Activated T-cell treated with anti-CD3 and anti-CD28 coated beads for 24 hours (primary cell): ENCODE results near the gene IRF3.
"Not testable (repeated sequence)": the region's sequence is repeated elsewhere in the genome, so short reads cannot be mapped to it uniquely, and the experiment has no call there.

Source experiments
- DNase-seq: peaks from one replicate; pipeline ENCODE4 v3.0.0-alpha.2; 2020; ENCODE audit warnings: low read depth

Gene IRF3

GRCh38 chr19:49645995-49646394 is 19.7 kb downstream of the IRF3 start:
- no peak for DNase-seq

- no peak for DNase-seq
Observed at GRCh38 chr19:49645592-49645991, 20.1 kb downstream of the IRF3 start.

- DNase-seq: no peak
Observed at GRCh38 chr19:49643466-49643865, 22.2 kb downstream of the IRF3 start.

GRCh38 chr19:49642492-49643035 is 23.1 kb downstream of the IRF3 start:
- no peak for DNase-seq

GRCh38 chr19:49641688-49642491 is 23.8 kb downstream of the IRF3 start, which contains the start of gene SCAF1:
Gene SCAF1 (plus strand): TSS chr19:49642209. CDS start chr19:49645027, 2,818 bp downstream.
- peak; percentile 99 for DNase-seq

- peak; percentile 100 for DNase-seq
Observed at GRCh38 chr19:49640113-49640898, 25.4 kb downstream of the IRF3 start, which contains the start of gene RRAS. Gene RRAS (minus strand): TSS chr19:49640143. CDS start chr19:49640098, 45 bp downstream.

GRCh38 chr19:49639401-49640112 is 26.1 kb downstream of the IRF3 start:
- no peak for DNase-seq

GRCh38 chr19:49637821-49638738 is 27.6 kb downstream of the IRF3 start:
- DNase-seq: no peak

GRCh38 chr19:49636233-49636932 is 29.3 kb downstream of the IRF3 start:
- DNase-seq: no peak

GRCh38 chr19:49635530-49636232 is 30.0 kb downstream of the IRF3 start:
- DNase-seq: no peak

GRCh38 chr19:49633273-49633672 is 32.4 kb downstream of the IRF3 start:
- not testable (repeated sequence) for DNase-seq

GRCh38 chr19:49632576-49632975 is 33.1 kb downstream of the IRF3 start:
- DNase-seq: no peak

- DNase-seq: no peak
Observed at GRCh38 chr19:49631610-49632192, 34.0 kb downstream of the IRF3 start.

GRCh38 chr19:49631014-49631588 is 34.6 kb downstream of the IRF3 start:
- DNase-seq: no peak

- DNase-seq: no peak
Observed at GRCh38 chr19:49629659-49630058, 36.0 kb downstream of the IRF3 start.

- no peak for DNase-seq
Observed at GRCh38 chr19:49626226-49626625, 39.4 kb downstream of the IRF3 start.

GRCh38 chr19:49624967-49625910 is 40.4 kb downstream of the IRF3 start:
- no peak for DNase-seq

- DNase-seq: not testable (repeated sequence)
Observed at GRCh38 chr19:49617860-49618259, 47.8 kb downstream of the IRF3 start.
